GM21786 (cell line): Measurements from ENCODE around the gene NELFCD.
"Not testable (repeated sequence)": the region's sequence is repeated elsewhere in the genome, so short reads cannot be mapped to it uniquely, and the experiment has no call there.

Experiments used
- ATAC-seq: cut with Tn5 transposase; IDR thresholded peaks from one replicate; pipeline ENCODE4 v1.9.1; 2021; ENCODE audit not compliant: unreplicated experiment

Gene NELFCD, protein sequence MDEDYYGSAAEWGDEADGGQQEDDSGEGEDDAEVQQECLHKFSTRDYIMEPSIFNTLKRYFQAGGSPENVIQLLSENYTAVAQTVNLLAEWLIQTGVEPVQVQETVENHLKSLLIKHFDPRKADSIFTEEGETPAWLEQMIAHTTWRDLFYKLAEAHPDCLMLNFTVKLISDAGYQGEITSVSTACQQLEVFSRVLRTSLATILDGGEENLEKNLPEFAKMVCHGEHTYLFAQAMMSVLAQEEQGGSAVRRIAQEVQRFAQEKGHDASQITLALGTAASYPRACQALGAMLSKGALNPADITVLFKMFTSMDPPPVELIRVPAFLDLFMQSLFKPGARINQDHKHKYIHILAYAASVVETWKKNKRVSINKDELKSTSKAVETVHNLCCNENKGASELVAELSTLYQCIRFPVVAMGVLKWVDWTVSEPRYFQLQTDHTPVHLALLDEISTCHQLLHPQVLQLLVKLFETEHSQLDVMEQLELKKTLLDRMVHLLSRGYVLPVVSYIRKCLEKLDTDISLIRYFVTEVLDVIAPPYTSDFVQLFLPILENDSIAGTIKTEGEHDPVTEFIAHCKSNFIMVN

DNA sequence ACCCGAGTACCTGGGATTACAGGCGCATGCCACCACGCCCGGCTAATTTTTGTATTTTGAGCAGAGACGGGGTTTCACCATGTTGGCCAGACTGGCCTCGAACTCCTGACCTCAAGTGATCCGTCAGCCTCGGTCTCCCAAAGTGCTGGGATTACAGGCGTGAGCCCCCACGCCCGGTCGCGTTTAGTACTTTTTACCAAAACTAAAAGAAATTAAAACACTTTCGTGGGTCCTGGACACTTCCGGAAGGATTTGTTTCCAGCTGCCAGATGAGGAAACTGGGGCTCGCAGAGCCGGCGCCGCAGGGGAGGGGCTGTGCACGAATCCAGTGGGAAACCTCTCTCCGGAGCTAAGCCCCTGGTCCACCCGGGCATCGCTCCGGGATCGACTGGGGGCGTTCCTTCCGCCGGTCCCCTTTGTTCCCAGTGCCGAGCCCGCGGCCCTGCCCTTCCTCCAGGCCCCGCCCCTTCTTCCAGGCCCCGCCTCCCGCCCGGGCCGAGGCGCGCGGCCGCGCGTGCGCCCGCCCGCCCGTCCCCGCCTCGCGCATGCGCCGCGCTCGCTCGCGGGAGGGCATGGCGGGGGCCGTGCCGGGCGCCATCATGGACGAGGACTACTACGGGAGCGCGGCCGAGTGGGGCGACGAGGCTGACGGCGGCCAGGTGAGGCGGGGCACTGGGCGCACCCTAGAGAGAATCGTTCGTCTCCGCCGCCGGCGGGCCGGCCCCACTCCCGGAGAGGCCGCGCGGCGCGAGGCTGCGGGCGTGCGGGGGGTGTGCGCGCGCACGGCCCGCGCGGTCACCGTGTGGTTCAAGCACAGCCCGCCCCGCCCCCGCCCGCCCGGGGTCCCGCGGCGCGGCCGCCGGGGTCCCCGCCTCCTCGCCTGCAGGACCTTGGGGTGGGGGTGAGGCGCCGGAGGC is at the start of gene NELFCD:
Gene NELFCD, plus strand, starts transcription at position 546 of the 917 bp plus-strand sequence. Its CDS starts 54 bp downstream, at position 600.
- peak; percentile 60 for ATAC-seq

DNA sequence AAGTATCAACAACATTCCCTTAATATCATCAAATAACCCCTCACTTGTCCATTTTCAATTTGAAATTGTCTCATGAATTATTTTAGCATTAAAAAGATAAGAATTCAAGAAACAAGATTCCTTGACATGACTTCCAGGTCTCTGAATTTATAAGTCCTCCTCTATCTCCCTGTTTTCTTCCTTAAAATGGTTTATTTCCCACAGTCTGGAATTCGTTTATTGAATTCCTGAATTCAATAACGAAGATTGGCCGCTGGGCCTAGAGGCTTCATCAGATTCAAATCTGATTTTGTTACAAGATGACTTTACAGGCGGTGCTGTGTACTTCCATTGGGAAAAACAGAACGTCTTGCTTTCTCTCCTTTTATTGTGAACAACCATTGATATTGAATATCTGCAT is 48.9 kb upstream of the NELFCD start:
- no peak for ATAC-seq

DNA sequence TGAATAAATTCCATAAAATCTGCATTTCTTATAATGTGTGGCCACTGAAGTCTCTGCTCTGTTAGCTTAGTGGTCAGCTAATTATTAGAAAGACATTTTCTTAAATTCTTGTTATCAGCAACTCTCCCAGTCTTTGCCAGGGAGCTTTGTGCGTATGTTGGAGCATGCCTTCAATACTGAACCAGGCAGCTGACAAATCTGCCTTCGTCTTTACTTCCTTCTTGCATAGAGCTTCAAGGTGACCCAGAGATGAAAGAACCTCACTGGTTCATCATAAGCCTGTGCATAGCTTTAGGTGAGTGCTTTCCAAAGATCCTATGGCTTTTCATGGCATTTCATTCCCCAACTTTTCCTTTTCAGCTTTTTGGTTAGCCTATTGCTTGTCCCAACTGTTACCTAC is 43.0 kb upstream of the NELFCD start:
- ATAC-seq: no peak

DNA sequence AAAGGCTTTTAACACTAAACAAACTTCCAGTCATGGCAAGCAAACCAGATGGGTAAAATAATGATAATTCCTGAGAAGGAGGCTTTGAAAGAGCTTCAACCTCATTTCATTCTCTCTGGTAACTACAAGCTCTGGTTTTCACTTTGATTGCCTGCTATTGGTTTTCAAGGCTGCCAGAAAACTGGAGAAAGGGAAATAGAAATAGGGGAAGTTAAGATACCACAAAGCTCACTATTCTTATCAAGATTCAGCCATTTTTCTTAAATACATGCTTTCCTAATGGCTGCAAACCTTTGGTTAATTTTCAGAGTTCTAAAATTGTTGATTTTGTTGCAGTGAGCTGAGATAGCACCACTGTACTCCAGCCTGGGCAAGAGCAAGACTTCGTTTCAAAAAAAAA is 42.5 kb upstream of the NELFCD start:
- no peak for ATAC-seq

DNA sequence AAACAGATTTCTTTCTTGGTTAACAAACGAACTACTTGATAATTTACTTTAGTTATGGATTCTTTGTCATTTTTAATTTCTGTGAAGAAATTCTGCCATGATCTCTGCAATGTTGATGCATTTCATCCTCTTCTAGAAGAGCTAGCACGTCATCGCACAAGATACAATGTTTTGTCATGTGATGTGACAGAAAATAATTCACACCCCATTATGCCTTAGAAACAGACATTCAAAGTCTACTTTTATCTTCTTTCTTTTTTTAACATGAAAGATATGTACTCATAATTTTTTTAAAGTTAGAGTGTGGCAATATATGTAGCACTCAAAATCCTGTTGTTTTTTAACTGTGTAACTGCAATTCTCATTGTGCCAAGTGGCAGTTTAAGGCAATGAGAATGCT is 39.6 kb upstream of the NELFCD start:
- no peak for ATAC-seq

DNA sequence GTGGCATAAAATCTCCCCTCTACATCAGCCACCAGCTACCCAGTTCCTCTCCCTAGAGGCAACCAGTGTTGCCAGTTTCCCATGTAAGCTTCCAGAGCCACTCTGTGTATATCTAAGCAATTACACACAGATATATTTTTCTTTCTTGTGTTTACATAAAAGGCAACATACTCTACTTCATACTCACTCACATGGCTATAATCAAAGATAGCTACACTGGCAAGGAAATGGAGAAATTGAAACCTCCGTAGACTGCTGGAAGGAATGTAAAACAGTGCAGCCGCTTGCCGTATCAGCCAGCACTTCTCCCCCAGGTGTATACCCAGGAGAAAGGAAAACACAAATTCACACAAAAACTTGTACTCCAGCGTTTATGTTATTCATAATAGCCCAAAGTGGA is 38.5 kb upstream of the NELFCD start:
- no peak for ATAC-seq

DNA sequence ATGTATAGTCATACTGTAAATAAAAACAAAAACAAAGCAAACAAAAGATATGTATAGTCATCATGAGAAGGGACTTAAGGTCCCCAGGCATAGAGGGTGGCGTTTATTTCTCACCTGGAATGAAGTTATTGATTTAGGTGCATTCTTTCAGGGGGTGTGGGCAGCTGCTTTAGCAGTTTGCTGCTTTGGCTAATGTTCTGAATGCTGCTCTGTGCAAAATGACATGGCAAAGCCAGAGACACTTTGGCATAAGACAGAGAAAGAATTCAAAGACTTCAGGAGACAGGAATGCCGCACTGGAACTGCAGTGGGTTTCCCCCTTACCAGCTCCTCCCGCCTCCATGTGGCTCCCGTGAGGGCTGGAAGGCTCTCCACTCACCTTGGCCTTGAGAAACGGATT is 36.4 kb upstream of the NELFCD start:
- ATAC-seq: no peak

DNA sequence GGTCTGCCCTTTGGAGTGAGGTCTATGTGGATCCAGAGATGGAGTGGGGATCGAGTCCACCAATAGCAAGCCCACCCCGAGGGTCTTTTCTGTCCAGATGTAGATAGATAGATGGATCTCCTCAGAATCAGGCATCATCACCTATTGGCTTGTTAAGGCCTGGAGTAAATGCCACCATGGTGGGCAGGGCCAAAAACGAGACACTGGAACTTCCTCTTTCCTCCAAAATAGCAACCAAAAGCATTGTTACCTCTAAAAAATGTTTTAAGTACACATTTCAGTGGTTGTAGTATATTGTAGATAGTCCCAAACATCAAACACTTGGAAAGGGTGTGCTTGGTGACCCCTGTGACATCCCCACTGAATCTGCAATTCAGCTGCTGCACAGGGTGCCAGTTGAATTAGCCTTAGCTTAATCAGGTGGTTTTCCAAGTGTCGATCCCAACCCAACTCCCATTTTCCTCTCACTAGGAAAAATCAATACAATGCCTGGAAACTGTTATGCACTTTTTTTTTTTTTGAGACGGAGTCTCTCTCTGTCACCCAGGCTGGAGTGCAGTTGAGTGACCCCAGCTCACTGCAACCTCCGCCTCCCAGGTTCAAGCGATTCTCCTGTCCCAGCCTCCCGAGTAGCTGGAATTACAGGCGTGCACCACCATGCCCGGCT is 35.0 kb upstream of the NELFCD start:
- no peak for ATAC-seq

DNA sequence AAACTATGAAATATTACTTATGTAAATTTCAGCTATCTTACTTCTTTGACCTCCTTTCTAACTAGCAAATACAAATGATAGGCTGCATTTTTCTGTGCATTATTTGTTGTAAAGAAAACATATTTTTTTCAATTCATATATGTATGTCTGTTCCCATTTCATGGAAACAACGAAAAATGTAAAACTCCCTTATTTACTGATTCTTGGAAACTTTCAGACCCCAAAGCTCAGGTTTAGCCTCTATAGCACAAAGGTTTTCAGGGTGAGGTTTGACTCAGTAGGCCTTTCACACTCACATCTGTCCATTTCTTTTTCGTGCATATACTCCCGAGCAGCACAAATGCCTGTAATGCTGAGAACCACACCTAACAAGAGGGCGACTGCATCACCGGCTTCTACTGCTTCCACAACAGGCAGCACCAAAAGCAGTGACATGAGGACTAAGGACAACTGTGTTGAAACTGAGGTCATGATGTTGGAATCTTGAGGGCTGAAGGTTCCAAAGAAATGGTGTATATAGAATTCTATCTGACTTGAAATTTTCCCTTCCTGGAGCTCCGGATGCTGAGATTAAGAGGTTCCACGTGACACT is 33.2 kb upstream of the NELFCD start:
- not testable (repeated sequence) for ATAC-seq

DNA sequence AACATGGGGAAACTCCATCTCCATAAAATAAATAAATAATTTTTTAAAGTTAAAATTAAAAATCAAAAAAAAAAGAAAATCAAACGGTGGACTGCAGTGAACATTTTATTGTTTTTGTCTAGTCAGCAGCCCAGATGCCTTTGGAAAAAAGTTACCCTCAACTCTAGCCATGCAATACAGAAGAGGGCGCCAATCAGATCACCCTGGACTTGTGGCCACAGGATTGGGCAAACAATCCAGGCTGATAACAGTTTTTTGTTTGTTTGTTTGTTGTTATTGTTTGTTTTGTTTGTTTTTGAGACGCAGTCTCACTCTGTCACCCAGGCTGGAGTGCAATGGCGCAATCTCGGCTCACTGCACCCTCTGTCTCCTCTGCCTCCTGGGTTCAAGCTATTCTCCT is 30.5 kb upstream of the NELFCD start:
- ATAC-seq: no peak

DNA sequence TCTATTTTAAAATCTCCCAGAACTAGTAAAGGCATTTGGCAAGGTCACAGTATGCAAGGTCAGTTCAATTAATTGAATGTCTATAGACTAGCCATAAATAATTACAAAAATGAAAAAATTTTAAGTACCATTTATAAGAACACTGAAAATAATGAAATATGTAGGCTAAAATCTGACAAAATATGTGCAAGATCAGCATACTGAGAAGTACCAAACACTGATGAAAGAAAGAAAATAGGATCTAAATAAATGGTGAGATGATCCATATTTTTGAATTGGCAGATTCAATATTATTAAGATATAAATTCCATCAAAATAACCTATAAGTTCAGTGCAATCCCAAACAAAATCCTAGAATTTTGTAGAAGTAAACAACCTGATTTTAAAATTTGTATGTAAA is 28.0 kb upstream of the NELFCD start:
- ATAC-seq: no peak

DNA sequence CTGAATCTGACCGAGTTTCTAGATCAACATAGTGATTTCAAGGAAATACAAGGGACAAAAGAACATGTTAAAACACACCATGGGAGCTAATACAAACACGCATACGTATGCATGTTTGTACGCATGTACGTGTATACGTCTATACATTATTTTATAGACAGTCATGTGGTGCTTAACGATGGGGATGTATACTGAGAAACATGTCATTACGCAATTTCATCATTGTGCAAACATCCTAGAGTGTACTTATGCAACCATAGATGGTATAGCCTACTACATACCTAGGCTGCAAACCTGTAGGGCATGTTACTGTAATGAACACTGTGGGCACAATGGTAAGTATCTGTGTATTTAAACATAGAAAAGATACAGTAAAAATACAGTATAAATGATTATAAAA is 25.0 kb upstream of the NELFCD start:
- ATAC-seq: no peak

DNA sequence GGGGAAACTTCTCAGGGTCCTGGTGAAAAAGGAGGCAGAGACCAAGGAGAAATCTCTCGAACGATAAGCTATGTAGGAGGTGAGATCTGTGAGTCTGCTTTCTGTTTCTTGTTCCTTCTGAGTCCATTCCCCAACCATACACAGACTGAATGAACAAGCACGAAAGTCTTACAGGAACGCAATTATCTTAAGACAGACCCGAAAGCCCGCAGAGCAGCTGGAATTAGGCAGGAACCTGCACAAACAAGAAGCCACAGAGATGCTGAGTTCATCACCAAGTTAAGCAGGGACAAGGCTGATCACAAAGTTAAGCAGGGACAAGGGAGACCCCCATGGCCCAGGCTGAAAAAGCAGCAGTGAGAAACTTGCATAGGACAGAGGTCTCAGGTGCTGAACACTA is 21.4 kb upstream of the NELFCD start:
- no peak for ATAC-seq

DNA sequence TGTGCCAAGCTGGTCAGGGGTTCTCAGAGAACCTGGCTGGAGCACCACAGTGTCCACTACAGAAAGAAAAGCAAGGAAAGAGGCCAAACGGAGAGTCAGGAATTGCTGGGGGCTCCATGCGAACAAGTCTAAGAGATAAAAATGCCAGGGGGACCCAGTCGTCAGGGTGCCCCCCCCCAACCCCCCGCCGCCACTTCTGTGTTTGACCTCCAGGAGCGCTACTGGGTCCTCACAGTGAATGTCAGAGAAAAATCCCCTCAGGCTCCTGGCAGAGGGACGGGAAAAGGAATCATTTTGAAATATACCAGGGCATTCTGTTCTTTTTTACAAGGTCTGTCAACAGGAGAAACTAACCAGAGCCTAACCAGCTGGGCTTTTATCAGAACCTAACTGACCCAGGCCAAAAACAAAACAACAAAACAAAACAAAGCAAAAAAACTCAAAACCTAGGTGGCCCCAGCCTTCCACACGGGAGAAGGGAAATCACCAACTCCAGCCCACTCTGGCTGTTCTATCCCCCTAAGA is 17.9 kb upstream of the NELFCD start:
- no peak for ATAC-seq

DNA sequence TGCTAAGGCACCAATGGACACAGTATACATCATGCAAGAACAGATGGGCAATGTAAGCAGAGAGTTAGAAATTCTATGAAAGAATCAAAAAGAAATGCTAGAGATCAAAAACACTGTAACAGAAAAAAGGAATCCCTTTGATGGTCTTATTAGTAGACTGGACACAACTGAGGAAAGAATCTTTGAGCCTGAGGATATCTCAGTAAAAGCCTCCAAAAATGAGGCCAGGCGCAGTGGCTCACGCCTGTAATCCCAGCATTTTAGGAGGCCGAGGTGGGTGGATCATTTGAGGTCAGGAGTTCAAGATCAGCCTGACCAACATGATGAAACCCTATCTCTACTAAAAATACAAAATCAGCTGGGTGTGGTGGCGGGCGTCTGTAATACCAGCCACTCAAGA is 17.1 kb upstream of the NELFCD start:
- ATAC-seq: not testable (repeated sequence)

DNA sequence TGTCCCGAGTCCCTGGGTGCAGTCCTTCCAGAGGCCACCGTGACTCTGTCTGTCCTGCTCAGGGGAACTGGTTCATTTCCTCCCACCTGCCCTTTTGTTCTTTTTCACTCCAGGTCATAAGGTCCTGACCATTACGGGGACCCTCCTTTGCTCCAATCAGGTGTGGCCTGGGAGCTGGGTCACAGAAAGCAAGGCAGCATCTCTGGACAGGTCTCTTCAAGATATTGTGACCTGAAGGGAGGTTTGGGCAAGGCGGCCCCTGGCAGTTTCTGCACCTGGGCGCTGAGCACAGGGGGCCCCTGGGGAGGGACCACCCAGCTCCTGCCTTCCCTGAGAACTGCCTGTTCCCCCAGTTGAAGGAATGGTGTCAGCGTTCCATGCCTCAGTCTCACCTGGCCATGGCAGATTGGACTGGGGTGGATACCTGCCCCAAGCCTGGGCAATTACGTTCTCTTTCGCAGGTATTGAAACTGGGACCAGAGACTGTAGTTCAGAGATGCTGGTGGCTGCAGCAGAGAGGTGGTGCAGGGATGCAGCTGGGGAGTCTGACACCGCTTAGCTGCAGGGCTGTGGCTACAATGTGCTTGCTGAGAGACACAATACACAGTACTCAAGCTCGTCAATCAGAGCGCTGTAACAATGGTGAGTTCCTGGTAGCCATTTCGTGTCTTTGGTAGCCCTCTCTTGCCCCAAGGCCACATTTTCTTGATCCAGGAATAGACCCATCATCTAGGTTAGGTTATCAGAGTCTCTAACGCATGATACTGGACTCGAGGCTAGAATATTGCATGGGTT is 15.6 kb upstream of the NELFCD start:
- ATAC-seq: no peak

DNA sequence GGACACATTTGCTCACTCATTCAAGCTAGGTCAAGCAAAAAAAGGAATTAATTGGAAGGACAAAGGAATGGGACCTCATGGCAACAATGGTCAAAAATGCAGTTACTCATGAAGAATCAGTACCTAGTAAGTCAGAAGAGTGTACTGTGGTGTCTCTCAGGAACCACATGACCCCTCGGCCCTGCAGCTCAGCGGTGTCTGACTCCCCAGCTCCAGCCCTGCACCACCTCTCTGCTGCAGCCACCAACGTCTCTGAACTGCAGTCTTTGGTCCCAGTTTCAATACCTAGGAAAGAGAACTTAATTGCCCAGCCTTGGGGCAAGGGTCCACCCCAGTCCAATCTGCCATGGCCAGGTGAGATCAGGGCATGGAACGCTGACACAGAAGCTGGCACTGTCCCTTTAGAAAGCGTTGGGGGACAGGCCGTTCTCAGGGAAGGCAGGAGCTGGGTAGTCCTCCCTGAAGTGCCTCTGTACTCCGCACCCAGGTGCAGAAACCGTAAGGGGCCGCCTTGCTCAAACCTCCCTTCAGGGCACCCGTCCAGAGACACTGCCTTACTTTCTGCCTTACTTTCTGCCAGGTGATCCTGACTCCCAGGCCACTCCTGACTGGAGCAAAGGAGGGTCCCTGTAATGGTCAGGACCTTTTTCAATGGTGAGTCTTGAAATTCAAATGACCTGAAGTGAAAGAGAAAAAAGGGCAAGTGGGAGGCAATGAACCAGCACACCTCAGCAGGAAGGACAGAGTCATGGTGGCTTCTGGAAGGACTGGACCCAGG is 13.2 kb upstream of the NELFCD start:
- no peak for ATAC-seq

DNA sequence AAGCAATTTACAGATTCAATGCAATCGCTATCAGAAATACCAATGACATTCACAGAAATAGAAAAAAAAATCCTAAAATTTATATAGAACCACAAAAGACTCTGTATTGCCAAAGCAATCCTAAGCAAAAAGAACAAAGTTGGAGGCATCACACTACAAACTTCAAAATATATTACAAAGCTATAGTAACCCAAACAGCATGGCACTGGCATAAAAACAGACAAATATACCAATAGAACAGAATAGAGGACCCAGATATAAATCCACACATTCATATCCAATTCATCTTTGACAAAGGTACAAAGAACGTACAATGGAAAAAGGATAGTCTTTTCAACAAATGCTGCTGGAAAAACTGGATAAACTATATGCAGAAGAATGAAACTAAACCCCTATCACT is 11.6 kb upstream of the NELFCD start:
- ATAC-seq: no peak

DNA sequence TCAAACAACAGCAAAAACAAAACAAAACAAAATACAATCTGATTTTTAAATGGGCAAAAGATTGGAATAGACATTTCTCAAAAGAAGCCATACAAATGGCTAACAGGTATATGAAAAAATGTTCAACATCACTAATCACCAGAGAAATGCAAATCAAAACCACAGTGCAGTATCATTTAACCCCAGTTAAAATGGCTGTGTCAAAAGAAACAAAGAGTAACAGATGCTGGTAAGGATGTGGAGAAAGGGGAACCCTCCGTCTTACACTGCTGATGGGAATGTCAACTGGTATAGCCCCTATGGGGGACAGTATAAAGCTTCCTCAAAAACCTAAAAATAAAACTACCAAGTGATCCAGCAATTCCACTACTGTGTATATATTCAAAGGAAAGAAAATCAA is 10.9 kb upstream of the NELFCD start:
- no peak for ATAC-seq
